Central memory CD4-positive, alpha-beta T cell (primary cell): ENCODE results near the gene LHPP.
A peak's percentile ranks its signal among the peaks of the same experiment; 100 is the strongest.

Source experiments
- DNase-seq: peaks from one replicate; pipeline ENCODE4 v3.0.0; 2022

The LHPP gene

DNA sequence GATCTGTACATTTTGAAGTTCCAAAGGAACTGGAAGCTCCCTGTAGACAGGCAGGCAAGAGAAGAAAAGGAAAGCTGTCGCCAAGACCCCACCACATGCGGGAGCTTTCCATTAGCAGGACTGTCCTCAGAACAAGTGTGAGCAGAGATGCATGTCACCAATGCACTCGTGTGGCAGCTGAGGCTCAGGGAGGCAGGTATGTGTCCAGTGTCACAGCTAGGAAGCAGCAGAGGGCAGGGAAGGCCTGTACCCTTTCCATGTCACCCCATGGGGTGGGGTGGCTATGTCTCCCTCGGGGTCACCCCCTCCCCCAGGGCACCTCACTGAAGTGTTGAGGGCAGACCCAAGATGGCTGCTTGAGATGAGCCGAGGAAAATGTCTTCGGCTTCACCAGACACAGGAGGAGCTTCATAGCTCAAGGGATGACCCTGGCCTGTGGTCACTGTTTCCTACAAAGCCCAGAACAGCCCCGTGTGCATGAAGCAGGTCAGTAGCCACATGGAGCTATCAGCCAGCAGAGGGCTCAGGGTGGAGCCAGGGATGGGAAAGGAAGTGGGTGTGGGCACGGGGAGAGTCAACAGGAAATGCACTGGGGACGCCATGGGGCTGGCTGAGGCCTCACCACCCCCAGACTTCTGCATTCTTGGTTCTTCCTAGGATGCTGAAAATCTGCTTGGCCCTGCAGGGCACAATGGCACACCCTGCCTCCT lies 186.0 kb downstream of the LHPP start:
- DNase-seq = peak; percentile 79

- no peak for DNase-seq
Measured at GRCh38 chr10:124648131-124648475, 186.5 kb downstream of the LHPP start.

- peak; percentile 69 for DNase-seq
Measured at GRCh38 chr10:124648738-124649137, 187.1 kb downstream of the LHPP start.

- no peak for DNase-seq
Measured at GRCh38 chr10:124649214-124649613, 187.6 kb downstream of the LHPP start.

DNA sequence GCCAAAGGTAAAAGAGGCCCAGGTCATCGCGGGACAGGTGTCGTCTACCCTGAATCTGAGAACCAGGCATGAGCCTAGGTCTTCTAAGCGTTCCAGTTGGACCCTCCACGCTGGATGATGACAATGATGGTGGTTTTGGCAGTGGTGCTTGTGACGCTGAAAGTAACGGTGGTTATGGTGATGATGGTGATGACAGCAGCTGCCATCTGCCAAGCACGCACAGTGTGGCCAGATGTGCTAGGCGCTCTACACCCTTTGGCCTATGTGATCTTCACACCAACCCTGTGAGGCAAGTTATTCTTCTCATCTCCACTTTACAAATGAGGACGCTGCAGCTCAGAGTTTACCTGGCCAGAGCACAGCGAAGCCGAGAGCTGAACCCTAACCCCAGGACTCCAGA lies 188.6 kb downstream of the LHPP start:
- DNase-seq = no peak

DNA sequence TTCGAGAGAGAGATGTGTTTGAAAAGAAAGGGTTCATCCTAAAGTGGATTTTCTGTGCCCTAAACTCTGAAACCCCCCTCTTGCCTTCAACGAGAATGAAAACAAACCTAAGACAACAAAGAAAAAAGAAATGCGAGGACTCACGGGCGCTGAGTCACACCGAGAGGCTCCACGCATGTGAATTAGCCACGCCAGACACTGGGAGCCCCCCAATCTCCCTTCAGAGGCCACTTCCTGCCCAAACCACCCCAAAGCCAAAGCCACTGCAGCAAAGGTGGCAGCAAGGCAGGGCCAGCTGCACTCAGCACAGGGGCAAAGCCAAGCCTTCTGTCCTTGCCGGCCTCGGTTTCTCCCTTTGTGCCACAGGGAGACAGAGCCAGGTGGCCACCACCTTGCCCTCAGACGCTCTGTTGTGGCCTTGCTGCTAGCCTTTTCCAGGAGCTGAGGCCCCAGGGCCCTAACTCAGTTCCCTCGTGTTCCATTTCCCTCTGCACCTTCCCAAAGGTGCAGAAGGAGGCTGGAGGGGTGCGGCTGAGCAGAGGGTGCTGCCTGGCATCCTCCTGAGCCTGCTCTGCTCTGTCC lies 189.3 kb downstream of the LHPP start:
- peak; percentile 65 for DNase-seq

DNA sequence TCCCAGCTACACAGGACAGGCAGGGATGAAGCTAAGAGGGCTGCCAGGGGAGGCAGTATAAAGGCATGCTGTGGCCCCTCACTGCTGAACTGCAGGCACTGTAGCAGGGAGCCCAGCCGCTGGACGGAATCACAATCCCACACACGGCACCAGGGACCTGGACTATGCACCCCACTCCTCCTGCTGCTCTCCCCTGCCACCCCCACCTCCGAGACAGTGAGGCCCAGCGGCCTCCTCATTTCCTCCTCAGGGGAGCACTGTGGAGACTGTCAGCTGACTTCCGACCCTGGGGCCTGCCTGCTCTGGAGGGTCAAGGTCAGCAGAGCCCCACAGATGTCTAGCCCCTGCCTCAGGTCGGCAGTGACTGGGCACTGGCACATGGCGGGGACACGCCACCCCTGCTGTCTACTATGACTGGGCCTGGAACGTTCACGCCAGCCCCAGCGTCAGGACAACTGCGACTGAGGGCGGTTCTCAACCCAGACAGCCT lies 189.8 kb downstream of the LHPP start:
- DNase-seq = no peak

GRCh38 chr10:124652200-124652599 lies 190.6 kb downstream of the LHPP start:
- no peak for DNase-seq

DNA sequence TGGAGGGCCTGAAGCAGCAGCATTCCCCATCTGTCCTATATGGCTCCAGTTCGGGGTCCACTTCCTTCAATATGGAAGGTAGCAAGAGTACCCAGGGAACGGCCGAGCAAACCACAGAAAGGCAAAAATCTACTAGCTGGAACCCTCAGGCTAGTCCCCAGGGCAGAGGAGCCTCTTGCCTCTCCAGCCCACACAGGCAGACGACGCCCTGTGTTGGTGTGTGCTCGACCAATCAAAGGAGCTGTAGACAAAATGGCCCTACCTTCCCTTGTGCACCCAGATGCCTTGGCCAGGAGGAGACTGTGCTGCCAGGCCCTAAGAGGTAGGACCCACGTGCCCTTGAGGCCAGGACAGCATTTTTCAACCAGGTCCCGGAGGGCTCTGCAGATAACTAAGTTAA lies 191.1 kb downstream of the LHPP start:
- no peak for DNase-seq

DNA sequence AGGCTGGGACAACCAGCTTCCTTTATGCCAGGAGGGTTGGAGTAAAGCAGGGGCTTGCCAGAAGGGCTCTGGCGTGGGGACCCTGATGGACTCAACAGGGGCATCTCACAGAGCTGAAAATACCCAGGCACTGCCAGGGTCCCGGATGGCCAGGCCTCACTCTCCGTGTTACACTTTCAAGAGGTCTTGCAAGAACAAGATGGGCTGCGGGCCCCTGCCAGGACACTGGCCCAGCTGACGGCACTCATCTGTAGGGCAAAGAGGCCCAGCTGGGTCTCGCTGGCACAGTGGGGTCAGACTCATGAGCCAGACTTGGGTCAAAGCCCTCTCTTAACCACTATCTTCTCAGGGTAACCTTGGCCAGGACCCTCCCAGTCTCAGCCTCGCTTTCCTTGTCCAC lies 191.7 kb downstream of the LHPP start:
- DNase-seq = no peak

GRCh38 chr10:124653811-124654651 lies 192.4 kb downstream of the LHPP start:
- DNase-seq = no peak

GRCh38 chr10:124654686-124655085 lies 193.1 kb downstream of the LHPP start:
- no peak for DNase-seq

GRCh38 chr10:124655191-124656112 lies 193.8 kb downstream of the LHPP start:
- no peak for DNase-seq

- no peak for DNase-seq
Measured at GRCh38 chr10:124656113-124656490, 194.5 kb downstream of the LHPP start.

- no peak for DNase-seq
Measured at GRCh38 chr10:124656541-124656940, 194.9 kb downstream of the LHPP start.

GRCh38 chr10:124657806-124658205 lies 196.2 kb downstream of the LHPP start:
- DNase-seq = peak; percentile 77

- DNase-seq = no peak
Measured at GRCh38 chr10:124658591-124659242, 197.1 kb downstream of the LHPP start.

DNA sequence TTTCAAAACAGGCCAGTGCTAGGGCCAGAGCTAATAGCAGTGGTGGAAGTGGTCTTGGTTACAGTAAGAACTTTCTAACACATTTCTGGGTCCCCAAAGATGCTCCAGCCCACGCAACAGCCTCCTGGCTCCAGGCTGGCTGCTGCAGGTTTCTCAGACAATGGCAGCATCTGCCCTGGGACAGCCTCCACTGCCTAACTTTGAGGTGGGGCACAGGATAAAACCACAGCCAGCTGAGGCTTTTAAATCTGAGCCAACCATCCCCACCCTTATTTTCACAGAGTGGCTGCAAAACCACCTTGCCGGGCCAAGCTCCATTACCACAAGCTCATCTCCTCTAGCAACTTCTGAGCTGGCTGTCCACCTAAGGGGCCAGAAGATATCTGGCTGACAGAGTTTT lies 197.8 kb downstream of the LHPP start:
- no peak for DNase-seq

DNA sequence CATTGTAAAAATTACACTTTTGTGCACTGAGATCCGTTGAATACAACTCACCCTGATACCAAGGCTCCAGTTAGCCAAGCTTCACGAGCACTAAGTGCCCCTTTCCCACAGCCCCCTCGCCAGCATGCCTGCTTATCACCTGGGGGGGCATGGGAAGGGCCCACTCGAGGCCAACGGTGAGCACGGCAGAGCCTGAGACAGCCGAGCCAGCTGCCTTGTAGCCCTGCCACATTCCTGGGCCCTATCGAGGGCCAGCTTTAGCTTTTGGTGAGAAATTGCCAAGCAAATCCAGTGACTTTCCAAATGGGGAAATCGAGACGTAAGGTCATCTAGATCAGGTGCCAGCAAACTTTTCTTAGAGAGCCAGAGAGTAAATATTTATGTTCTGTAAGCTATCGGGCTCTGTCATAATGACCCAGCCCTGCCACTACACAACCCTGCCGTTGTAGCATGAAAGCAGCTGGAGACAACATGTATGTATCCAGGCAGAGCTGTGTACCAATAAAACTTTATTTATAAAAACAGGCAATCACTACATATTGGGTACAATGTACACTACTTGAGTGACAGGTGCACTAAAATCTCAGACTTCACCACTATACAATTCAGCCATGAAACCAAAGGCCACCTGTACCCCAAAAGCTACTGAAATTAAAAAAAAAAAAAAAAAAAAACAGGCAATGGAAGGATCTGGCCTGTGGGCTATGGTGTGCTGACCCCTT lies 198.9 kb downstream of the LHPP start:
- no peak for DNase-seq

DNA sequence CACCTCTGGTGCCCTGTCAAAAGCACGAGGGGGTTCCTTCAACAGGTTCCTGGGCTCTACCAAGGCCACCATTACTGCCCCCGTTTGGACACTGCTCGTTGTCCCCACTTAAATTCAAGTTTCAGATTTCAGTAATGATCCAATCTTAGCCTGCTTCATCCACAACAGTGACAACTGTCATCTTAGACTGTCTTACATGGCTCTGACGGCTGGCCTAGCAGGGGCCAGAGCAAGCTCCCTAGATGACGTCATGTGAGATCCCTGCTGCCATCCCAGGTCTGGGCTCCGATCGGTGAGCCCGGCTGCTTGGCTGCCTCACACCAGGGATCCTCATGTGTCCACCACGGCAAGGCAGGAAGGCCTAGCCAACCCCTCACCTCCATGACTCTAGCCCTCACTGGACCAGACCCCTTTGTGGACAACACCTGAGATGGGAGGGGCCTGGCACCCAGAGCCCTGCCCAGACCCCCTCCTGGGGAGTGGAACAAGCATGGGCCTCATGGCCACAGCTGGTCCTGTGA lies 200.1 kb downstream of the LHPP start:
- DNase-seq = no peak

DNA sequence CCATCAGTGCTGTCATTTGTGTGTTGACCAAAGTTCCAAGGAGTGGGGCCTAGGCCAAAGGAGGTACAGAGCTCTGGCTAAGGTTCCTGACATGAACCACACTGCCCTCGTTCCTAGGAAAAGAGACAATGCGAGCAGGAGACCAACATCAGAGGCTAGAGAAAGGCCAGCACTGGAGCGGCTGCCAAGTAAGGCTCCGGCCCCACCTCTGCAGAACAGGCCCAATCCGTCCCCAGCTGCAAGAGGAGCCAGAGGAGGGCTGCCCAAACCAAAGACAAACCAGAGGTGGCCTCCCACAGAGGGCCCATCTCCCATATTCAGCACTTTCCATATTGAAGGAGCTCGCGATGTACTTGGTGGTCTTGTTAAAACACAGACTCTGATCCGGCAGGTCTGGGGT lies 201.6 kb downstream of the LHPP start:
- DNase-seq = no peak
